Measurements from ENCODE around the gene MYO3B. TPM values are rescaled to one million over a fixed set of nuclear protein-coding genes. Genes with fewer than 3 reads are reported as not detected.
"Not testable (repeated sequence)": the region's sequence is repeated elsewhere in the genome, so short reads cannot be mapped to it uniquely, and the experiment has no call there.

The MYO3B gene
- total RNA-seq, 1 donor from 2014 or later = not detected

GRCh38 chr2:170258382-170258781 lies 80.4 kb downstream of the MYO3B start:
- Mint-ChIP-seq H3K4me3 (no peak overlapping the region), H3K27ac (ENCODE audit: unreplicated experiment) (no peak overlapping the region)

GRCh38 chr2:170260188-170260587 lies 82.2 kb downstream of the MYO3B start:
- Mint-ChIP-seq H3K27ac (ENCODE audit: unreplicated experiment) (no peak overlapping the region), H3K27me3 (ENCODE audit: low read depth) (no peaks in the 10 kb centered on the region), H3K36me3 (ENCODE audit: low read depth) (peaks cover 19% of the 10 kb centered on the region), H3K4me3 (no peak overlapping the region), H3K4me1 (no peaks in the 10 kb centered on the region), H3K9me3 (peaks cover 40% of the 10 kb centered on the region)
- DNase-seq (ENCODE audit: low read depth, low spot score) = no peak
- TF ChIP-seq CTCF (conservative IDR thresholded peaks at IDR 0.05) = no peak

More at GRCh38 chr2:170258382-170258781, 80.4 kb downstream of the MYO3B start:
- H3K36me3 Mint-ChIP-seq (ENCODE audit: low read depth) = peaks cover 19% of the 10 kb centered on the region
- no peaks in the 10 kb centered on the region for H3K4me1 Mint-ChIP-seq
- H3K27me3 Mint-ChIP-seq (ENCODE audit: low read depth) = no peaks in the 10 kb centered on the region
- H3K9me3 Mint-ChIP-seq = peaks cover 34% of the 10 kb centered on the region
- DNase-seq (ENCODE audit: low read depth, low spot score) = no peak
- no peak for TF ChIP-seq CTCF (conservative IDR thresholded peaks at IDR 0.05)

GRCh38 chr2:170261566-170261965 lies 83.6 kb downstream of the MYO3B start:
- Mint-ChIP-seq H3K27ac (ENCODE audit: unreplicated experiment) (no peak overlapping the region), H3K4me1 (no peaks in the 10 kb centered on the region), H3K9me3 (peaks cover 38% of the 10 kb centered on the region), H3K36me3 (ENCODE audit: low read depth) (peaks cover 19% of the 10 kb centered on the region), H3K4me3 (no peak overlapping the region), H3K27me3 (ENCODE audit: low read depth) (no peaks in the 10 kb centered on the region)
- no peak for DNase-seq (ENCODE audit: low read depth, low spot score)
- TF ChIP-seq CTCF (conservative IDR thresholded peaks at IDR 0.05) = no peak

- H3K36me3 Mint-ChIP-seq (ENCODE audit: low read depth) = peaks cover 19% of the 10 kb centered on the region
- peaks cover 36% of the 10 kb centered on the region for H3K9me3 Mint-ChIP-seq
- H3K27me3 Mint-ChIP-seq (ENCODE audit: low read depth) = no peaks in the 10 kb centered on the region
- H3K4me1 Mint-ChIP-seq = no peaks in the 10 kb centered on the region
- no peak for TF ChIP-seq CTCF (conservative IDR thresholded peaks at IDR 0.05)
- H3K4me3 Mint-ChIP-seq = no peak overlapping the region
- H3K27ac Mint-ChIP-seq (ENCODE audit: unreplicated experiment) = no peak overlapping the region
- no peak for DNase-seq (ENCODE audit: low read depth, low spot score)
These were observed 84.4 kb downstream of the MYO3B start for GRCh38 chr2:170262343-170262742.

- TF ChIP-seq CTCF (conservative IDR thresholded peaks at IDR 0.05) = no peak
- H3K9me3 Mint-ChIP-seq = peaks cover 36% of the 10 kb centered on the region
- no peaks in the 10 kb centered on the region for H3K27me3 Mint-ChIP-seq (ENCODE audit: low read depth)
- DNase-seq (ENCODE audit: low read depth, low spot score) = no peak
- H3K4me3 Mint-ChIP-seq = no peak overlapping the region
- no peak overlapping the region for H3K27ac Mint-ChIP-seq (ENCODE audit: unreplicated experiment)
- no peaks in the 10 kb centered on the region for H3K4me1 Mint-ChIP-seq
- peaks cover 19% of the 10 kb centered on the region for H3K36me3 Mint-ChIP-seq (ENCODE audit: low read depth)
These were observed 84.9 kb downstream of the MYO3B start for GRCh38 chr2:170262806-170263205.

GRCh38 chr2:170263728-170264521 lies 86.0 kb downstream of the MYO3B start:
- not testable (repeated sequence) for H3K4me3 Mint-ChIP-seq; H3K27ac Mint-ChIP-seq (ENCODE audit: unreplicated experiment); H3K4me1 Mint-ChIP-seq; DNase-seq (ENCODE audit: low read depth, low spot score); H3K27me3 Mint-ChIP-seq (ENCODE audit: low read depth)
- H3K9me3 Mint-ChIP-seq = peaks cover 34% of the 10 kb centered on the region
- H3K36me3 Mint-ChIP-seq (ENCODE audit: low read depth) = peaks cover 19% of the 10 kb centered on the region

Data from neural crest cell (in vitro differentiated cells).